HepG2 (cell line): ENCODE data around the gene RABGGTA. TPM values are rescaled to one million over a fixed set of nuclear protein-coding genes. Genes with fewer than 3 reads are reported as not detected.
A peak's percentile ranks its signal among the peaks of the same experiment; 100 is the strongest.

ENCODE experiments used
- ATAC-seq: fragments of 200-7000 bp; cut with Tn5 transposase; 3 replicates; pipeline ENCODE4 v1.9.1; 2020; ENCODE audit warnings: mild to moderate bottlenecking, moderate library complexity
- BruUV-seq: library from RNA; stranded (reverse); fragments of 400-500 nt; replicated peaks from 2 replicates; lab custom pipeline; 2021; lab: Mats Ljungman, UMichigan
- CTCF ChIA-PET: fragments of 300-600 bp; formaldehyde crosslinking; extraction: SDS; loops from one replicate; lab custom pipeline; 2021; ENCODE audit warnings: low total read pairs, inconsistent platforms, low intra/inter-chr PET ratio; lab: Yijun Ruan, JAX
- POLR2A ChIA-PET: fragments of 350-600 bp; sonication (Branson Sonifier 250); formaldehyde crosslinking; loops from one replicate; lab custom pipeline; 2020; ENCODE audit warnings: antibody characterized with exemption, inconsistent platforms; lab: Yijun Ruan, JAX
- DNase-seq: peaks from one replicate; pipeline ENCODE4 v3.0.0-alpha.2; 2015; ENCODE audit warnings: low spot score
- FAIRE-seq: peaks from 3 replicates; lab custom pipeline; 2011; peaks lifted over from hg19 to GRCh38; lab: Jason Lieb, UNC
- H2AFZ ChIP-seq: one replicate; pipeline ENCODE4 v1.6.1; 2011; ENCODE audit warnings: low read length, inconsistent platforms
- H3K27ac ChIP-seq: fragments of 300-600 bp; 3 replicates; pipeline ENCODE4 v1.8.0; 2011; ENCODE audit warnings: mixed run types, mild to moderate bottlenecking, mixed read lengths, low read length, inconsistent platforms; ENCODE audit not compliant: insufficient read depth; ENCODE audit errors: extremely low read length
- H3K27me3 ChIP-seq, 2 experiments: fragments of 200-600 bp in 1 of 2; 2 replicates in 1 of 2; 3 replicates in 1 of 2; pipeline versions ENCODE4 v1.6.0 to v1.8.0; 2011; ENCODE audit warnings: low read length in 2 of 2, mild to moderate bottlenecking in 2 of 2, moderate library complexity in 2 of 2, inconsistent platforms in 1 of 2; ENCODE audit not compliant: insufficient read depth in 2 of 2, control insufficient read depth in 1 of 2
- H3K36me3 ChIP-seq, 2 experiments: fragments of 200-600 bp in 1 of 2; replicated peaks in 1 of 2; 2 replicates in 1 of 2; 3 replicates in 1 of 2; pipeline versions ENCODE4 v1.5.1 to v1.8.0; 2011; ENCODE audit warnings: low read length in 2 of 2, inconsistent platforms in 1 of 2; ENCODE audit not compliant: insufficient read depth in 2 of 2, control insufficient read depth in 1 of 2
- H3K4me1 ChIP-seq: 2 replicates; pipeline ENCODE4 v1.5.1; 2012; ENCODE audit warnings: low read length, inconsistent platforms; ENCODE audit not compliant: insufficient read depth
- H3K4me2 ChIP-seq: 2 replicates; pipeline ENCODE4 v1.6.0; 2011; ENCODE audit warnings: low read depth, low read length, inconsistent platforms
- H3K4me3 ChIP-seq, 3 experiments: fragments of 200-600 bp in 1 of 3; sonication (generic), shearing (Covaris generic) in 1 of 3; replicated peaks in 1 of 3; 2 replicates each; pipeline ENCODE4 v1.5.1; 2011 to 2016; ENCODE audit warnings: low read length in 3 of 3, inconsistent platforms in 2 of 3, low read depth in 2 of 3, mild to moderate bottlenecking in 2 of 3, control low read depth in 1 of 3, mixed read lengths in 1 of 3; ENCODE audit not compliant: insufficient read depth in 1 of 3
- H3K79me2 ChIP-seq: one replicate; pipeline ENCODE4 v1.6.1; 2011; ENCODE audit warnings: low read length, inconsistent platforms; ENCODE audit not compliant: insufficient read depth
- H3K9ac ChIP-seq: 2 replicates; pipeline ENCODE4 v1.6.0; 2011; ENCODE audit warnings: mild to moderate bottlenecking, low read depth, low read length, inconsistent platforms; ENCODE audit not compliant: insufficient read depth
- H3K9me3 ChIP-seq: 2 replicates; pipeline ENCODE4 v1.5.1; 2012; ENCODE audit warnings: mild to moderate bottlenecking, low read length
- H4K20me1 ChIP-seq: 2 replicates; pipeline ENCODE4 v1.6.0; 2011; ENCODE audit warnings: inconsistent platforms, mild to moderate bottlenecking, low read length, moderate library complexity; ENCODE audit not compliant: insufficient read depth
- ATM ChIP-seq: fragments of 450-650 bp; IDR thresholded peaks from 2 replicates; pipeline ENCODE4 v1.7.1; 2017; ENCODE audit warnings: mild to moderate bottlenecking, borderline replicate concordance
- EP300 ChIP-seq, 3 experiments: sonication (generic) in 1 of 3; formaldehyde crosslinking in 1 of 3; IDR thresholded peaks; 2 replicates each; pipeline versions ENCODE4 v1.5.1 to v1.6.1; 2011 to 2020; ENCODE audit warnings: low read depth in 2 of 3, low read length in 2 of 3, borderline replicate concordance in 1 of 3, improper control_type of control experiment in 1 of 3, mild to moderate bottlenecking in 1 of 3, missing genetic modification reagents in 1 of 3, moderate library complexity in 1 of 3
- KDM5B ChIP-seq: sonication (generic); formaldehyde crosslinking; IDR thresholded peaks from 2 replicates; pipeline ENCODE4 v1.4.0; 2020; ENCODE audit warnings: missing genetic modification reagents, mild to moderate bottlenecking, borderline replicate concordance
- KMT2B ChIP-seq: IDR thresholded peaks from 2 replicates; pipeline ENCODE4 v1.6.1; 2016; ENCODE audit warnings: missing genetic modification reagents, missing compliant biosample characterization
- LCORL ChIP-seq, 2 experiments: fragments of 450-650 bp in 1 of 2; sonication (generic) in 1 of 2; formaldehyde crosslinking in 1 of 2; IDR thresholded peaks; 2 replicates each; pipeline versions ENCODE4 v1.5.0 to v1.6.1; 2017 to 2020; ENCODE audit warnings: antibody characterized with exemption in 1 of 2, missing genetic modification reagents in 1 of 2
- MXI1 ChIP-seq: IDR thresholded peaks from 3 replicates; pipeline ENCODE4 v1.6.1; 2012; ENCODE audit warnings: low read depth, low read length, inconsistent platforms, borderline replicate concordance
- SRF ChIP-seq: IDR thresholded peaks from 2 replicates; pipeline ENCODE4 v1.6.1; 2011; ENCODE audit warnings: mild to moderate bottlenecking, low read depth, low read length, moderate library complexity
- SSRP1 ChIP-seq: IDR thresholded peaks from 2 replicates; pipeline ENCODE4 v1.6.1; 2016; ENCODE audit warnings: control low read depth
- ZBTB7A ChIP-seq: sonication (generic); formaldehyde crosslinking; IDR thresholded peaks from 2 replicates; pipeline ENCODE4 v1.8.0; 2022; ENCODE audit warnings: mild to moderate bottlenecking, missing genetic modification reagents
- ZFY ChIP-seq: sonication (generic); formaldehyde crosslinking; IDR thresholded peaks from 2 replicates; pipeline ENCODE4 v1.4.0; 2020; ENCODE audit warnings: missing genetic modification reagents
- ZMYM4 ChIP-seq: sonication (generic); formaldehyde crosslinking; IDR thresholded peaks from 2 replicates; pipeline ENCODE4 v1.8.1; 2023; ENCODE audit warnings: mild to moderate bottlenecking, missing genetic modification reagents
- ZNF577 ChIP-seq: sonication (generic); formaldehyde crosslinking; IDR thresholded peaks from 2 replicates; pipeline ENCODE4 v1.4.0; 2020; ENCODE audit warnings: mild to moderate bottlenecking, low read depth, missing genetic modification reagents, borderline replicate concordance
- ZNF619 ChIP-seq: sonication (generic); formaldehyde crosslinking; IDR thresholded peaks from 2 replicates; pipeline ENCODE4 v1.4.0; 2020; ENCODE audit warnings: mild to moderate bottlenecking, missing genetic modification reagents
- ZNF644 ChIP-seq: IDR thresholded peaks from 2 replicates; pipeline ENCODE4 v1.6.1; 2016; ENCODE audit warnings: low read depth
- ZNF879 ChIP-seq: sonication (generic); formaldehyde crosslinking; IDR thresholded peaks from 2 replicates; pipeline ENCODE4 v1.8.1; 2023; ENCODE audit warnings: missing genetic modification reagents
- WGBS: methylation state at CpG from one replicate; pipeline ENCODE4 v1.1.6; 2017; ENCODE audit warnings: low lambda C conversion rate; 5-methylcytosine and 5-hydroxymethylcytosine counted together
- in situ Hi-C: cut with HindIII; loops from 2 replicates; pipeline ENCODE4 v1.10.0; 2017; ENCODE audit warnings: low pct_unique_long_range_greater_than_20kb; ENCODE audit not compliant: extremely low pct_ligation_motif_present
- intact Hi-C: fragments of 100-400 bp; cut with micrococcal nuclease; formaldehyde crosslinking; loops from one replicate; pipeline ENCODE4 v1.10.0; 2022; ENCODE audit not compliant: unreplicated experiment
- polyA plus RNA-seq, 8 experiments: library from polyadenylated mRNA; depleted of rRNA in 3 of 8; stranded (reverse) in 7 of 8; unstranded in 1 of 8; fragments of >200 nt; fragmentation: Illumina TruSeq in 4 of 8; extraction: Trizol in 4 of 8; gene quantifications; 2 replicates each; pipeline versions ENCODE4 v1.2.1 to v1.2.3, GENCODE V29; 2011 to 2016; ENCODE audit warnings: low read depth in 4 of 8, missing spikeins in 1 of 8, mixed read lengths in 1 of 8; ENCODE audit not compliant: insufficient read depth in 1 of 8
- total RNA-seq, 5 experiments: library from RNA; depleted of rRNA; stranded (reverse); fragments of >200 nt; fragmentation: Illumina TruSeq; extraction: Trizol; gene quantifications; 2 replicates each; pipeline ENCODE4 v1.2.3, GENCODE V29; 2016; ENCODE audit warnings: low read depth in 1 of 5
- TF ChIP-seq, protein P1 (sequence below): sonication (generic); formaldehyde crosslinking; IDR thresholded peaks from 2 replicates; pipeline ENCODE4 v1.4.0; 2020; ENCODE audit warnings: missing genetic modification reagents, borderline replicate concordance
- TF ChIP-seq, protein P2 (sequence below): sonication (generic); formaldehyde crosslinking; IDR thresholded peaks from 2 replicates; pipeline ENCODE4 v1.8.1; 2022; ENCODE audit warnings: low read depth, mild to moderate bottlenecking, missing genetic modification reagents

RABGGTA gene
- total and polyA plus RNA-seq, 2 of the 13 experiments (the other 11 are each of a cell fraction or from before 2014, with no cell fraction given), result 57.9 to 90.8 TPM

DNA sequence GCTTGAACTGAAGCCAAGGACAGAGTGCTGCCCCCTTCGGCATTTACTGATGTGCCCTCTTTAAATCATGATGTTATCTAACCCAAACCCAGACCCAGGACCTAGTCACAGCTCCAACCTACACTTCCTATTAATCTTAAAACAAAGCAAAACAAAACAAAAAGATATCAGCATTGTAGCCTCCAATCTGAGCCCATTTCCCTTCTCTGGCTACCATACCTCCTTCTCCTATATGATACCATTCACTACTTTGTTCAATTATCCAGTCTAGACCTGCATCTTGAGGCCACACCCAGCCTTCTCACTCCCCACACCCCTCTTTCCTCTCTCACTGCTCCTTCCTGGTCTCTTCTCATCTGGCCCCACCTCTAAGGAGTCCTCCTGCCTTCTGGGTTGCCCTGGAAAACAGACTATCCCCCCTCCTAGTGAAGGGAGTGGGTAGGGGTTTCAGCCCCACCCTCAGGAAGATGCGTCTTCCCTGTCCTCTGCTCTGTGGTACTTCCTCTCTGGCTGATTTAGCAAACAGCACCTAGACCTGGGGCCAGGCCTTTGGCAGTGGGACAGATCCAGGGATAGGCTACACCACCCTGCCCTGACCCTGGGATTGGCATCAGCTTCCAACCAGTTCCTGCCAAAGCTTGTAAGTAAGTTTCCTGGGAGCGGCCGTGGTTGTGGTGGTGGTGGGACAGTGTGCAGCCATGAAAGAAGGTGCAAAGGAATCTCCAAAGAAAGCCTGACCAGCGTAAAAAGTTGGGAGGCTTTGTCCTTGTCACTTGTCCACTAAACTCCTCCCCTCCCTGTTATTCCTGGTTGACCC lies 43.2 kb upstream of the RABGGTA start:
- peak; percentile 6 for ATAC-seq
- Histone ChIP-seq H3K9ac (no peak overlapping the region), H3K4me2 (peak overlapping the region; percentile 89), H3K36me3 (0 out of 5 replicates have a peak, but pooled peaks cover 0 to 1% of the 10 kb centered on the region in 2 experiments), H2AFZ (no peak overlapping the region), H3K27me3 (peaks cover 4 to 29% of the 10 kb centered on the region in 2 experiments; a peak in 3 of 5 replicates), H3K79me2 (no peaks in the 10 kb centered on the region), H3K4me3 (peak overlapping the region in 1 of 3 experiments; percentile 73; a peak in 1 of 6 replicates), H4K20me1 (no peaks in the 10 kb centered on the region), H3K9me3 (no peaks in the 10 kb centered on the region), H3K27ac (peak overlapping the region; percentile 18), H3K4me1 (peaks cover 46% of the 10 kb centered on the region)
- WGBS, result 83% methylated on average over 5 of the region's 5 CpGs
- intact Hi-C loops (no loop called here), in situ Hi-C loops (no loop called here)
- DNase-seq, result no peak
- TSS peak; percentile 32 for BruUV-seq
- CTCF ChIA-PET, result no interaction called here
- peak; percentile 42 for FAIRE-seq
- POLR2A ChIA-PET, result interaction anchor here (1.4 to 9.3 kb wide), 4 partner anchors 7 to 72 kb away, joined by 11 to 213 read pairs (median 41); partner anchors contain the start of genes CIDEB, DHRS1, NOP9 and RABGGTA
- TF ChIP-seq EP300 (IDR thresholded peaks at IDR 0.05; ENCODE audit: low read depth in 2 of 2, low read length in 2 of 2) (no peak), EP300 (CRISPR knock-in tag; IDR thresholded peaks at IDR 0.05; ENCODE audit: borderline replicate concordance) (no peak), SRF (no peak), LCORL (IDR thresholded peaks at IDR 0.05) (no peak), LCORL (CRISPR knock-in tag; IDR thresholded peaks at IDR 0.05) (no peak), ZNF619 (CRISPR knock-in tag) (no peak), ZNF879 (CRISPR knock-in tag) (no peak), KDM5B (CRISPR knock-in tag) (no peak), SSRP1 (CRISPR knock-in tag) (peak; percentile 23; the same call in 1 of the 2 replicates), ZNF577 (CRISPR knock-in tag) (no peak), ZNF644 (CRISPR knock-in tag) (no peak), ZBTB7A (CRISPR knock-in tag) (peak; percentile 30; the same call in 1 of the 2 replicates), ATM (no peak), MXI1 (no peak), ZFY (no peak), ZMYM4 (CRISPR knock-in tag) (no peak), KMT2B (CRISPR knock-in tag) (no peak)
- TF ChIP-seq, protein P1, sequence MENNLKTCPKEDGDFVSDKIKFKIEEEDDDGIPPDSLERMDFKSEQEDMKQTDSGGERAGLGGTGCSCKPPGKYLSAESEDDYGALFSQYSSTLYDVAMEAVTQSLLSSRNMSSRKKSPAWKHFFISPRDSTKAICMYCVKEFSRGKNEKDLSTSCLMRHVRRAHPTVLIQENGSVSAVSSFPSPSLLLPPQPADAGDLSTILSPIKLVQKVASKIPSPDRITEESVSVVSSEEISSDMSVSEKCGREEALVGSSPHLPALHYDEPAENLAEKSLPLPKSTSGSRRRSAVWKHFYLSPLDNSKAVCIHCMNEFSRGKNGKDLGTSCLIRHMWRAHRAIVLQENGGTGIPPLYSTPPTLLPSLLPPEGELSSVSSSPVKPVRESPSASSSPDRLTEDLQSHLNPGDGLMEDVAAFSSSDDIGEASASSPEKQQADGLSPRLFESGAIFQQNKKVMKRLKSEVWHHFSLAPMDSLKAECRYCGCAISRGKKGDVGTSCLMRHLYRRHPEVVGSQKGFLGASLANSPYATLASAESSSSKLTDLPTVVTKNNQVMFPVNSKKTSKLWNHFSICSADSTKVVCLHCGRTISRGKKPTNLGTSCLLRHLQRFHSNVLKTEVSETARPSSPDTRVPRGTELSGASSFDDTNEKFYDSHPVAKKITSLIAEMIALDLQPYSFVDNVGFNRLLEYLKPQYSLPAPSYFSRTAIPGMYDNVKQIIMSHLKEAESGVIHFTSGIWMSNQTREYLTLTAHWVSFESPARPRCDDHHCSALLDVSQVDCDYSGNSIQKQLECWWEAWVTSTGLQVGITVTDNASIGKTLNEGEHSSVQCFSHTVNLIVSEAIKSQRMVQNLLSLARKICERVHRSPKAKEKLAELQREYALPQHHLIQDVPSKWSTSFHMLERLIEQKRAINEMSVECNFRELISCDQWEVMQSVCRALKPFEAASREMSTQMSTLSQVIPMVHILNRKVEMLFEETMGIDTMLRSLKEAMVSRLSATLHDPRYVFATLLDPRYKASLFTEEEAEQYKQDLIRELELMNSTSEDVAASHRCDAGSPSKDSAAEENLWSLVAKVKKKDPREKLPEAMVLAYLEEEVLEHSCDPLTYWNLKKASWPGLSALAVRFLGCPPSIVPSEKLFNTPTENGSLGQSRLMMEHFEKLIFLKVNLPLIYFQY (CRISPR knock-in tag), result no peak
- TF ChIP-seq, protein P2, sequence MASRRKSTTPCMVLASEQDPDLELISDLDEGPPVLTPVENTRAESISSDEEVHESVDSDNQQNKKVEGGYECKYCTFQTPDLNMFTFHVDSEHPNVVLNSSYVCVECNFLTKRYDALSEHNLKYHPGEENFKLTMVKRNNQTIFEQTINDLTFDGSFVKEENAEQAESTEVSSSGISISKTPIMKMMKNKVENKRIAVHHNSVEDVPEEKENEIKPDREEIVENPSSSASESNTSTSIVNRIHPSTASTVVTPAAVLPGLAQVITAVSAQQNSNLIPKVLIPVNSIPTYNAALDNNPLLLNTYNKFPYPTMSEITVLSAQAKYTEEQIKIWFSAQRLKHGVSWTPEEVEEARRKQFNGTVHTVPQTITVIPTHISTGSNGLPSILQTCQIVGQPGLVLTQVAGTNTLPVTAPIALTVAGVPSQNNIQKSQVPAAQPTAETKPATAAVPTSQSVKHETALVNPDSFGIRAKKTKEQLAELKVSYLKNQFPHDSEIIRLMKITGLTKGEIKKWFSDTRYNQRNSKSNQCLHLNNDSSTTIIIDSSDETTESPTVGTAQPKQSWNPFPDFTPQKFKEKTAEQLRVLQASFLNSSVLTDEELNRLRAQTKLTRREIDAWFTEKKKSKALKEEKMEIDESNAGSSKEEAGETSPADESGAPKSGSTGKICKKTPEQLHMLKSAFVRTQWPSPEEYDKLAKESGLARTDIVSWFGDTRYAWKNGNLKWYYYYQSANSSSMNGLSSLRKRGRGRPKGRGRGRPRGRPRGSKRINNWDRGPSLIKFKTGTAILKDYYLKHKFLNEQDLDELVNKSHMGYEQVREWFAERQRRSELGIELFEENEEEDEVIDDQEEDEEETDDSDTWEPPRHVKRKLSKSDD (CRISPR knock-in tag), result no peak
